WERI-Rb-1 (cell line): Measurements from ENCODE around the gene DNM1.

Experiments
- DNase-seq: peaks from one replicate; pipeline ENCODE4 v3.0.0-alpha.2; 2020
- H3K27ac ChIP-seq: fragments of 250-450 bp; sonication (Bioruptor Pico); 2 replicates; pipeline ENCODE4 v1.5.1; 2020; ENCODE audit warnings: mild to moderate bottlenecking, moderate library complexity
- H3K27me3 ChIP-seq: fragments of 250-450 bp; sonication (Bioruptor Pico); 2 replicates; pipeline ENCODE4 v1.5.1; 2021; ENCODE audit warnings: mild to moderate bottlenecking, low read depth, moderate library complexity; ENCODE audit not compliant: insufficient read depth, severe bottlenecking
- H3K36me3 ChIP-seq: fragments of 250-450 bp; sonication (Bioruptor Pico); 2 replicates; pipeline ENCODE4 v1.5.1; 2020; ENCODE audit warnings: mild to moderate bottlenecking, moderate library complexity
- H3K4me3 ChIP-seq: 2 replicates; pipeline ENCODE4 v1.5.1; 2011; ENCODE audit warnings: low read depth, mild to moderate bottlenecking, control low read depth, low read length
- H3K9me3 ChIP-seq: fragments of 250-450 bp; sonication (Bioruptor Pico); 2 replicates; pipeline ENCODE4 v1.5.1; 2021; ENCODE audit warnings: mild to moderate bottlenecking, moderate library complexity; ENCODE audit not compliant: severe bottlenecking
- CTCF ChIP-seq: IDR thresholded peaks from 2 replicates; pipeline ENCODE4 v1.5.1; 2011; ENCODE audit warnings: low read depth, mild to moderate bottlenecking, control low read depth, inconsistent platforms, low read length

The DNM1 gene

DNA sequence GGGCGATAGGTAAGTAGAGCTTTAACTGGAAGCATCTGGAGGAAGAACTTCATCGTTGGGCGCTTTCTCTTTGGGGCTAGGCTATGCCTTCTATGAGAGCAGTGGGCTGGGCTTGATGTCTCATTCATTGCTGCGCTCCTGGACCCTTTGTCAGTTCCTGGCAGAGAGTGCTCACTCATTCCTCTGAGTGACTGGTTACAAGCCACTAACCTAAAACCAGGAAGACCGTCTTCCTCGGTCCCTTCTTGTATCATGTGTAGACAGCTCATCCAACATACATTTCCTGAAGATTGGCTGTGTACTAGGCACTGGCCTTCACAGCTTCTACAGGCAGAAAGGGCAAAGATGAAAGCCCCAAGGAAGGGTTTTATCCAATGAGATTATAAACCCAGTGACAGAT lies 79.3 kb downstream of the DNM1 start:
- Histone ChIP-seq H3K27me3 (no peaks in the 10 kb centered on the region), H3K4me3 (no peak overlapping the region), H3K9me3 (no peaks in the 10 kb centered on the region), H3K36me3 (peaks cover 17% of the 10 kb centered on the region), H3K27ac (peak overlapping the region; percentile 69)
- no peak for TF ChIP-seq CTCF
- no peak for DNase-seq

- Histone ChIP-seq H3K4me3 (no peak overlapping the region), H3K27ac (no peak overlapping the region), H3K36me3 (peaks cover 37% of the 10 kb centered on the region), H3K9me3 (no peaks in the 10 kb centered on the region), H3K27me3 (no peaks in the 10 kb centered on the region)
- no peak for TF ChIP-seq CTCF
- DNase-seq: no peak
Measured at GRCh38 chr9:128285033-128285784, 82.0 kb downstream of the DNM1 start.

DNA sequence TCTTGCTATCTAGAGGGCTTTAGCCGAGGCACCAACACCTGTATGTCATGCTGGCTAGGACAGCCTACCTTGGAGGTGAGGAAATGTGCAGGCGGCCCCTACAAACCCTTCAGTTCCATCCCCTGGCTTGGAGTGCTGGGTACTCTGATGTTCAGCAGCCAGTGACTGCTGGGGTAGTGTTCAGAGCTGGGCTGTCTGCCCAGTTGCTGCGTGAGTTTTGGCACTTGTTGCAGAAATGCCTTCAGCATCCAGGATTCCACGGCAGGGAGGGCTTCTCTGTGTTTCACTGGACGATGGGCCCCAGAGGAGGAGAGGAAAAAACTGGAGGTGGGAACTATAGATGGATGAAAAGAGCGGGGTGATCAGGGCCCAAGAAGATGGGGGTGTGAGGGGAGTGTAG lies 83.3 kb downstream of the DNM1 start:
- Histone ChIP-seq H3K36me3 (peaks cover 40% of the 10 kb centered on the region), H3K27ac (no peak overlapping the region), H3K9me3 (no peaks in the 10 kb centered on the region), H3K4me3 (no peak overlapping the region), H3K27me3 (no peaks in the 10 kb centered on the region)
- no peak for TF ChIP-seq CTCF
- no peak for DNase-seq

GRCh38 chr9:128288273-128289004 lies 85.3 kb downstream of the DNM1 start:
- no peaks in the 10 kb centered on the region for H3K27me3 ChIP-seq
- no peak overlapping the region for H3K4me3 ChIP-seq
- H3K36me3 ChIP-seq: peaks cover 49% of the 10 kb centered on the region
- no peak overlapping the region for H3K27ac ChIP-seq
- TF ChIP-seq CTCF: no peak
- no peaks in the 10 kb centered on the region for H3K9me3 ChIP-seq
- DNase-seq: no peak

DNA sequence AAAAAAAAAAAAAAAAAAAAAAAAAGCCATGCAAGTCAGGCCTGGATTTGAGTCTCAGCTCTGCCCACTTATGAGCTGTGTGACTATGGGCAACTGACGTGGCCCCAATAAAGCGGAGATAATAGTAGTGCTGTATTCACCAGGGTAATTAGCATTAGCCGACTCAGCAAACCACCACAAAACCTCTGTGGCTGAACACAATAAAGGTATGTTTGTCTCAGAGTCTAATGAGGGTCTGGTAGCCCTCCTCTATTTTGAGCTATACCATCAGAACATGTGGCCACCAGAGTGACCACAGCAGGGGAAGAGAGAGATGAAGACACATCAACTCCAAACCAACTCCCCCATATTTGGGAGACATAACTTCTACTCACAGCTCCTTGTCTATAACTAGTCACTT lies 88.8 kb downstream of the DNM1 start:
- no peaks in the 10 kb centered on the region for H3K9me3 ChIP-seq
- DNase-seq: no peak
- H3K27ac ChIP-seq: no peak overlapping the region
- TF ChIP-seq CTCF: no peak
- no peak overlapping the region for H3K4me3 ChIP-seq
- no peaks in the 10 kb centered on the region for H3K27me3 ChIP-seq
- H3K36me3 ChIP-seq: peaks cover 32% of the 10 kb centered on the region
